ENCODE data around the gene TBC1D10B.
"Not testable (repeated sequence)": the region's sequence is repeated elsewhere in the genome, so short reads cannot be mapped to it uniquely, and the experiment has no call there.

GRCh38 chr16:30341971-30342370 lies 28.3 kb downstream of the TBC1D10B start:
- TF ChIP-seq CTCF, EP300, POLR2A, POLR2AphosphoS5 (IDR thresholded peaks at IDR 0.05): not testable (repeated sequence)

Measured in suprapubic skin (tissue), 4 donors.